Spleen (tissue), 7 donors: ENCODE results near the gene COMMD7.

Experiments used
- CTCF ChIP-seq, 11 experiments: fragments of 200-600 bp in 7 of 11; fragments of 450-650 bp in 4 of 11; sonication (generic) in 4 of 11; IDR thresholded peaks in 8 of 11; conservative IDR thresholded peaks in 3 of 11; 1 replicate in 7 of 11; 2 replicates in 4 of 11; pipeline versions ENCODE4 v1.4.0 to v1.8.0; 2016 to 2021; ENCODE audit warnings: antibody characterized with exemption in 11 of 11, inconsistent platforms in 4 of 11, mild to moderate bottlenecking in 1 of 11
- POLR2A ChIP-seq, 3 donors: fragments of 450-650 bp; IDR thresholded peaks; one replicate each; pipeline ENCODE4 v1.5.1; 2017; ENCODE audit warnings: antibody characterized with exemption in 3 of 3, mild to moderate bottlenecking in 1 of 3
- POLR2AphosphoS5 ChIP-seq, 3 donors: sonication (generic); formaldehyde crosslinking; IDR thresholded peaks; one replicate each; pipeline ENCODE4 v1.5.1; 2017; ENCODE audit warnings: antibody characterized with exemption in 3 of 3
- donor health status: DM: no; HTN: no; CAD: no; lungs with moderate emphysema.
- donor health status: DM: no; HTN: no; CAD: no.
- donor health status: DM: no; HTN: no; CAD: no.

GRCh38 chr20:32656827-32657226 lies 86.4 kb downstream of the COMMD7 start:
- TF ChIP-seq CTCF (IDR thresholded peaks at IDR 0.05 in 8 of 11, conservative IDR thresholded peaks at IDR 0.05 in 3 of 11) (no peak), POLR2AphosphoS5 (IDR thresholded peaks at IDR 0.05) (no peak), POLR2A (IDR thresholded peaks at IDR 0.05) (no peak)
